Ovary (tissue), 3 donors: ENCODE data around the gene DERA.

Experiments
- CTCF ChIP-seq, 3 donors: fragments of 450-650 bp in 2 of 3; fragments of 200-600 bp in 1 of 3; IDR thresholded peaks; one replicate each; pipeline versions ENCODE4 v1.5.1 to v1.8.0; 2016 to 2022; ENCODE audit warnings: antibody characterized with exemption in 3 of 3, mild to moderate bottlenecking in 1 of 3
- POLR2A ChIP-seq: fragments of 450-650 bp; IDR thresholded peaks from one replicate; pipeline ENCODE4 v1.6.1; 2017; ENCODE audit warnings: antibody characterized with exemption, mild to moderate bottlenecking, moderate library complexity
- donor health status: DM: no; HTN: no; CAD: no.

DNA sequence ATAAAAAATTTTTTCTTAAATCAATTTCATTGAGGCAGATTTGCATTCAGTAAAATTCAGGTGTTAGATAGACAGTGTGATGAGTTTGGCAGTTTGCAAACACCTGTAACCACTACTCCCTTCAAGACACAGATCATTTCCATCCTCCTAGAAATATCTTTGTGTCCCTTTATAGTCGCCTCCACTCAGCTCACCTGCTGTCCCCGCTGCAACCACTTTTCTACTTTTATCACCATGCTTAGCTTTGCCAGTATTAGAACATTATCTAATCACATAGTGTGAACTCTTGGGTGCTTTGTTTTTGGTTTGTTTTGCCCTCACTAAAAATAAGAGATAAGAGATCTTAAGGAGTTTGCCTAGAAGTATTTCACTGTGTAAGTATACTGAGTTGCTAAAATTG lies 73.8 kb downstream of the DERA start:
- TF ChIP-seq CTCF (IDR thresholded peaks at IDR 0.05) (no peak), POLR2A (no peak)
